Hepatocyte (in vitro differentiated cells): ENCODE results near the gene PITX1.

Experiments
- CTCF ChIP-seq: fragments of 200-600 bp; sonication (generic); IDR thresholded peaks from 2 replicates; pipeline ENCODE4 v1.5.1; 2016; ENCODE audit warnings: antibody characterized with exemption, mild to moderate bottlenecking; ENCODE audit not compliant: poor library complexity
- EZH2 ChIP-seq: fragments of 200-600 bp; sonication (generic); IDR thresholded peaks from 2 replicates; pipeline ENCODE4 v1.6.1; 2016; ENCODE audit warnings: antibody characterized with exemption, mild to moderate bottlenecking, borderline replicate concordance
- EZH2phosphoT487 ChIP-seq: fragments of 200-600 bp; sonication (generic); IDR thresholded peaks from one replicate; pipeline ENCODE4 v1.6.1; 2018; ENCODE audit warnings: antibody characterized with exemption, mild to moderate bottlenecking, low read depth, moderate library complexity; ENCODE audit not compliant: unreplicated experiment, severe bottlenecking

- TF ChIP-seq CTCF, result no peak
- no peak for TF ChIP-seq EZH2
- no peak for TF ChIP-seq EZH2phosphoT487
These were observed at the start of gene PITX1 for GRCh38 chr5:135033901-135034235.
